Erythroblast (primary cell): ENCODE results near the gene TRIM54.

Experiments used
- GATA1 ChIP-seq: IDR thresholded peaks from 2 replicates; pipeline ENCODE4 v1.6.1; 2011; ENCODE audit warnings: low read depth, mild to moderate bottlenecking, control low read depth, low read length, moderate library complexity
- POLR2A ChIP-seq: IDR thresholded peaks from 2 replicates; pipeline ENCODE4 v1.6.1; 2011; ENCODE audit warnings: mild to moderate bottlenecking, low read length

DNA sequence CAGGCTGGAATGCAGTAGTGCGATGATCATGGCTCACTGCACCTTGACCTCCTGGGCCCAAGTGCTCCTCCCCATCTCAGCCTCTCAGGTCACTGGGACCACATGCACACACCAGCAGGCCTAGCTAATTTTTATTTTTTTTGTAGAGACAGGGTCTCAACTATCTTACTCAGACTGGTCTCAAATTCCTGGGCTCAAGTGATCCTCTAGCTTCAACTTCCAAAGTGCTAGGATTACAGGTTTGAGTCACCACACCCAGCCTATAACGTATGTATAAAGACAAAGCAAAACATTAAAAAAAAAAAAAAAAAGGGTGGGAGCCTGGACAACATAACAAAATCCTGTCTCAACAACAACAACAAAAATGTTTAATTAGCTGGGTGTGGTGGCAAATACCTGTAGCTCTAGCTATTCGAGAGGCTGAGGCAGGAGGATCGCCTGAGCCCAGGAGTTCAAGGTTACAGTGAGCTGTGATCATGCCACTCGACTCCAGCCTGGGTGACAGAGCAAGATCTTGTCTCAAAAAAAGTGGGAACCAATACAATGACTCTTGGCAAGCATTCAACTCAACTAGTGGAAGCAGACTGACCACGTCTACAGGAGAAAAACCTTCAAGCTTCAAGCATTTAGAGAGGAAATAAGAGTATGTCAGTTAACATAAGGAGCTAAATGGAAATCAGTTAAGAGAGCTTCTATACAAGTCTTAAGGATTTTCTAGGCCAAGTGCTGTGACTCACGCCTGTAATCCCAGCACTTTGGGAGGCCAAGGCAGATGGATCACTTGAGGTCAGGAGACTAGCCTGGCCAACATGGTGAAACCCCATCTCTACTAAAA, 71.8 kb downstream of the TRIM54 start:
- no peak for TF ChIP-seq POLR2A
- no peak for TF ChIP-seq GATA1
